ENCODE results near the gene DPP3.
"Not testable (repeated sequence)": the region's sequence is repeated elsewhere in the genome, so short reads cannot be mapped to it uniquely, and the experiment has no call there.

The DPP3 gene

GRCh38 chr11:66480117-66480938, at the start of gene DPP3:
Gene DPP3, plus strand, starts transcription at chr11:66480434. Its CDS starts 1,767 bp downstream, at chr11:66482201.
- peak; percentile 100 for DNase-seq (ENCODE audit: low spot score)
- in situ Hi-C loops (cut with MboI; ENCODE audit: low pct_unique_long_range_greater_than_20kb, low sequenced_read_pairs, unreplicated experiment) = no loop called here
- TF ChIP-seq, protein P1, sequence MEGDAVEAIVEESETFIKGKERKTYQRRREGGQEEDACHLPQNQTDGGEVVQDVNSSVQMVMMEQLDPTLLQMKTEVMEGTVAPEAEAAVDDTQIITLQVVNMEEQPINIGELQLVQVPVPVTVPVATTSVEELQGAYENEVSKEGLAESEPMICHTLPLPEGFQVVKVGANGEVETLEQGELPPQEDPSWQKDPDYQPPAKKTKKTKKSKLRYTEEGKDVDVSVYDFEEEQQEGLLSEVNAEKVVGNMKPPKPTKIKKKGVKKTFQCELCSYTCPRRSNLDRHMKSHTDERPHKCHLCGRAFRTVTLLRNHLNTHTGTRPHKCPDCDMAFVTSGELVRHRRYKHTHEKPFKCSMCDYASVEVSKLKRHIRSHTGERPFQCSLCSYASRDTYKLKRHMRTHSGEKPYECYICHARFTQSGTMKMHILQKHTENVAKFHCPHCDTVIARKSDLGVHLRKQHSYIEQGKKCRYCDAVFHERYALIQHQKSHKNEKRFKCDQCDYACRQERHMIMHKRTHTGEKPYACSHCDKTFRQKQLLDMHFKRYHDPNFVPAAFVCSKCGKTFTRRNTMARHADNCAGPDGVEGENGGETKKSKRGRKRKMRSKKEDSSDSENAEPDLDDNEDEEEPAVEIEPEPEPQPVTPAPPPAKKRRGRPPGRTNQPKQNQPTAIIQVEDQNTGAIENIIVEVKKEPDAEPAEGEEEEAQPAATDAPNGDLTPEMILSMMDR (IDR thresholded peaks at IDR 0.05; ENCODE audit: extremely low read depth, insufficient read depth, missing control alignments) = no peak

- in situ Hi-C loops (cut with MboI; ENCODE audit: low pct_unique_long_range_greater_than_20kb, low sequenced_read_pairs, unreplicated experiment); DNase-seq (ENCODE audit: low spot score): not testable (repeated sequence)
Observed at GRCh38 chr11:66431287-66431686, 48.9 kb upstream of the DPP3 start.

DNA sequence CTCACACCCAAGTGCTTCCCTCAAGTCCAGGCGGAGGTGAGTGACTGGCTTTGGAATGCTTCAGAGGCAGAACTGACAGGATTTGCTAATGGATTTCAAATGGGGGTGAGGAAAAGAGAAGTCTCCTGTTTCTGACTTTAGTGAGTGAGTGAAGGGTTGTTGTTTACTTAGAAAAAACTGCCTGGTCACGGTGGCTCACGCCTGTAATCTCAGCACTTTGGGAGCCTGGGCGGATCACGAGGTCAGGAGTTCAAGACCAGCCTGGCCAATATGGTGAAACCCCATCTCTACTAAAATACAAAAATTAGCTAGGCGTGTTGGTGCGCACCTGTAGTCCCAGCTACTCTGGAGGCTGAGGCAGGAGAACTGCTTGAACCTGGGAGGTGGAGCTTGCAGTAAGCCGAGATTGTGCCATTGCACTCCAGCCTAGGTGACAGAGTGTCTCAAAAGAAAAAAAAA, 48.3 kb upstream of the DPP3 start:
- in situ Hi-C loops (cut with MboI; ENCODE audit: low pct_unique_long_range_greater_than_20kb, low sequenced_read_pairs, unreplicated experiment) = not testable (repeated sequence)

DNA sequence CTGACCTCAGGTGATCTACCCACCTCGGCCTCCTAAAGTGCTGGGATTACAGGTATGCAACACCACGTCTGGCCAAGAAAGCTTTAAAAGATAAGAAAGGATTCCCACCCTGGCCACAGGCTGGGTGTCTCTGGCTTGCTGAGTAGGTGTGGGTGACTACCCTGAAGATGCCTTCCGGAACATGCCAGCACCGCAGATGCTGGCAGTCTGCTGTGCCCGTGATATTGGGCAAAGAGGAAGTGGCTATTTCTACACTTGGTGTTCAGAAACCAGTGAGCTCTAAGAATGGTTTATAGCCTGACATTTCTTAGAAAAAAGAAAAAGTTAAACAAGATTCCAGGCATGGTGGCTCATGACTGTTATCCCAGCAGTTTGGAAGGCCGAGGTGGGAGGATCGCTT, 47.6 kb upstream of the DPP3 start:
- TF ChIP-seq, protein P1 (IDR thresholded peaks at IDR 0.05; ENCODE audit: extremely low read depth, insufficient read depth, missing control alignments) = no peak
- in situ Hi-C loops (cut with MboI; ENCODE audit: low pct_unique_long_range_greater_than_20kb, low sequenced_read_pairs, unreplicated experiment) = no loop called here
- DNase-seq (ENCODE audit: low spot score) = no peak

More for the DNA sequence above, 48.3 kb upstream of the DPP3 start:
- DNase-seq (ENCODE audit: low spot score) = not testable (repeated sequence)

DNA sequence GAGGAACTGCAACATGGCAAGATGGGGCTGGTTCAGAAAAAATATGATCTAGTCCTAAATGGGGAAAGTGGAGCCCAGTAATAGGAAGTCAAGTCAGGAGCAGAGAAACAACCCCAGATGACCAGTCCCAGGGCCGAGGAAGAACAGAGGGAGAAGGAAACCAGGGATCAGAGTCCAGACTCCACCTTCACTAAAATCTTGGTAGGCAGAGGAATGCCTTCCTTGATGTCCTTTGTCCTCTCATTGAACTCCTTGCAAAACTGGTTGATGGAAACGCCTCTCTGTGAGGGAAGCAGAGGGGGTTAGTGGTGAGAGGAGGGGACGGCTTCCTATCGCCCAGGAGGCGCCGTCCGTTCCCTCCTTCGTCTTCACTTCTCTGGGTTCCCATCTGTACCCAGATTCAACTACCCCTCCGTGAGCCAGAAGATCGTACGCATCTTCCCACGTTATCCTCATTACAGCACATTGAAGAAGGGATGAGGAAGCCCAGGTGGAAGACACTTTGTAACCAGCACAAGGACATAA, 42.2 kb upstream of the DPP3 start:
- DNase-seq (ENCODE audit: low spot score) = no peak
- in situ Hi-C loops (cut with MboI; ENCODE audit: low pct_unique_long_range_greater_than_20kb, low sequenced_read_pairs, unreplicated experiment) = no loop called here
- TF ChIP-seq, protein P1 (IDR thresholded peaks at IDR 0.05; ENCODE audit: extremely low read depth, insufficient read depth, missing control alignments) = no peak

GRCh38 chr11:66438504-66439466, 41.4 kb upstream of the DPP3 start, which contains the start of gene MRPL11:
Gene MRPL11, minus strand, starts transcription at chr11:66438848. Its CDS starts 94 bp downstream, at chr11:66438754.
- in situ Hi-C loops (cut with MboI; ENCODE audit: low pct_unique_long_range_greater_than_20kb, low sequenced_read_pairs, unreplicated experiment) = no loop called here
- peak; percentile 98 for DNase-seq (ENCODE audit: low spot score)
- TF ChIP-seq, protein P1 (IDR thresholded peaks at IDR 0.05; ENCODE audit: extremely low read depth, insufficient read depth, missing control alignments) = peak; percentile 82

- in situ Hi-C loops (cut with MboI; ENCODE audit: low pct_unique_long_range_greater_than_20kb, low sequenced_read_pairs, unreplicated experiment); DNase-seq (ENCODE audit: low spot score): not testable (repeated sequence)
Observed at GRCh38 chr11:66440101-66440939, 39.9 kb upstream of the DPP3 start.

- DNase-seq (ENCODE audit: low spot score); in situ Hi-C loops (cut with MboI; ENCODE audit: low pct_unique_long_range_greater_than_20kb, low sequenced_read_pairs, unreplicated experiment): not testable (repeated sequence)
Observed at GRCh38 chr11:66440940-66441282, 39.3 kb upstream of the DPP3 start.
